ENCODE measurements around the gene FTCDNL1.

GRCh38 chr2:199875400-199875799, 24.4 kb upstream of the FTCDNL1 start:
- TF ChIP-seq CTCF (IDR thresholded peaks at IDR 0.05) = no peak
- TF ChIP-seq POLR2A (IDR thresholded peaks at IDR 0.05) = no peak
